Measurements from ENCODE around the gene CD247.

Gene CD247

GRCh38 chr1:167554028-167554779 lies 35.9 kb upstream of the CD247 start:
- no peak for TF ChIP-seq POLR2AphosphoS5 (IDR thresholded peaks at IDR 0.05; ENCODE audit: low read depth, low read length)
- no peak for TF ChIP-seq SPI1 (IDR thresholded peaks at IDR 0.05; ENCODE audit: low read depth, low read length)
- TF ChIP-seq POLR2A (IDR thresholded peaks at IDR 0.05; ENCODE audit: low read depth, low read length) = no peak
- no peak for TF ChIP-seq TAF1 (IDR thresholded peaks at IDR 0.05; ENCODE audit: low read depth, low read length)
- TF ChIP-seq POU2F2 (IDR thresholded peaks at IDR 0.05; ENCODE audit: low read depth, low read length) = no peak
- no peak for TF ChIP-seq PAX5 (IDR thresholded peaks at IDR 0.05; ENCODE audit: insufficient read depth, low read length, severe bottlenecking)
- DNase-seq (ENCODE audit: insufficient read length, low spot score) = no peak
- no peak for FAIRE-seq

- DNase-seq (ENCODE audit: insufficient read length, low spot score) = peak; percentile 91
- TF ChIP-seq POLR2AphosphoS5 (IDR thresholded peaks at IDR 0.05; ENCODE audit: low read depth, low read length) = peak; percentile 43; the same call in 1 of the 2 replicates
- TF ChIP-seq PAX5 (IDR thresholded peaks at IDR 0.05; ENCODE audit: insufficient read depth, low read length, severe bottlenecking) = no peak
- peak; percentile 65 for TF ChIP-seq TAF1 (IDR thresholded peaks at IDR 0.05; ENCODE audit: low read depth, low read length)
- no peak for TF ChIP-seq SPI1 (IDR thresholded peaks at IDR 0.05; ENCODE audit: low read depth, low read length)
- TF ChIP-seq POLR2A (IDR thresholded peaks at IDR 0.05; ENCODE audit: low read depth, low read length) = peak; percentile 63; the same call in 1 of the 2 replicates
- TF ChIP-seq POU2F2 (IDR thresholded peaks at IDR 0.05; ENCODE audit: low read depth, low read length) = no peak
- FAIRE-seq = peak; percentile 96
These were observed 35.1 kb upstream of the CD247 start, which contains the start of gene CREG1 for GRCh38 chr1:167553136-167554027. Gene CREG1, minus strand, starts transcription at chr1:167553762.

GRCh38 chr1:167551362-167551761 lies 33.0 kb upstream of the CD247 start:
- FAIRE-seq = no peak
- DNase-seq (ENCODE audit: insufficient read length, low spot score) = no peak

GRCh38 chr1:167548059-167548932 lies 30.0 kb upstream of the CD247 start:
- DNase-seq (ENCODE audit: insufficient read length, low spot score) = no peak
- FAIRE-seq = no peak
- TF ChIP-seq POU2F2 (IDR thresholded peaks at IDR 0.05; ENCODE audit: low read depth, low read length) = no peak
- TF ChIP-seq PAX5 (IDR thresholded peaks at IDR 0.05; ENCODE audit: insufficient read depth, low read length, severe bottlenecking) = no peak
- TF ChIP-seq TAF1 (IDR thresholded peaks at IDR 0.05; ENCODE audit: low read depth, low read length) = no peak
- TF ChIP-seq POLR2AphosphoS5 (IDR thresholded peaks at IDR 0.05; ENCODE audit: low read depth, low read length) = no peak
- TF ChIP-seq SPI1 (IDR thresholded peaks at IDR 0.05; ENCODE audit: low read depth, low read length) = no peak
- no peak for TF ChIP-seq POLR2A (IDR thresholded peaks at IDR 0.05; ENCODE audit: low read depth, low read length)

More at GRCh38 chr1:167551362-167551761, 33.0 kb upstream of the CD247 start:
- no peak for TF ChIP-seq PAX5 (IDR thresholded peaks at IDR 0.05; ENCODE audit: insufficient read depth, low read length, severe bottlenecking)
- no peak for TF ChIP-seq POLR2AphosphoS5 (IDR thresholded peaks at IDR 0.05; ENCODE audit: low read depth, low read length)
- no peak for TF ChIP-seq POLR2A (IDR thresholded peaks at IDR 0.05; ENCODE audit: low read depth, low read length)
- TF ChIP-seq POU2F2 (IDR thresholded peaks at IDR 0.05; ENCODE audit: low read depth, low read length) = no peak
- no peak for TF ChIP-seq TAF1 (IDR thresholded peaks at IDR 0.05; ENCODE audit: low read depth, low read length)
- TF ChIP-seq SPI1 (IDR thresholded peaks at IDR 0.05; ENCODE audit: low read depth, low read length) = no peak

- DNase-seq (ENCODE audit: insufficient read length, low spot score) (no peak), FAIRE-seq (no peak)
- no peak for TF ChIP-seq PAX5 (IDR thresholded peaks at IDR 0.05; ENCODE audit: insufficient read depth, low read length, severe bottlenecking)
- no peak for TF ChIP-seq POLR2A (IDR thresholded peaks at IDR 0.05; ENCODE audit: low read depth, low read length)
- TF ChIP-seq TAF1 (IDR thresholded peaks at IDR 0.05; ENCODE audit: low read depth, low read length) = no peak
- TF ChIP-seq POLR2AphosphoS5 (IDR thresholded peaks at IDR 0.05; ENCODE audit: low read depth, low read length) = no peak
- TF ChIP-seq POU2F2 (IDR thresholded peaks at IDR 0.05; ENCODE audit: low read depth, low read length) = no peak
- TF ChIP-seq SPI1 (IDR thresholded peaks at IDR 0.05; ENCODE audit: low read depth, low read length) = no peak
These were observed 28.6 kb upstream of the CD247 start for GRCh38 chr1:167546935-167547334.

- no peak for TF ChIP-seq SPI1 (IDR thresholded peaks at IDR 0.05; ENCODE audit: low read depth, low read length)
- no peak for TF ChIP-seq POLR2A (IDR thresholded peaks at IDR 0.05; ENCODE audit: low read depth, low read length)
- no peak for TF ChIP-seq TAF1 (IDR thresholded peaks at IDR 0.05; ENCODE audit: low read depth, low read length)
- TF ChIP-seq POLR2AphosphoS5 (IDR thresholded peaks at IDR 0.05; ENCODE audit: low read depth, low read length) = no peak
- TF ChIP-seq PAX5 (IDR thresholded peaks at IDR 0.05; ENCODE audit: insufficient read depth, low read length, severe bottlenecking) = no peak
- no peak for TF ChIP-seq POU2F2 (IDR thresholded peaks at IDR 0.05; ENCODE audit: low read depth, low read length)
- FAIRE-seq (no peak), DNase-seq (ENCODE audit: insufficient read length, low spot score) (no peak)
These were observed 27.0 kb upstream of the CD247 start for GRCh38 chr1:167545349-167545748.

GRCh38 chr1:167544447-167545093 lies 26.2 kb upstream of the CD247 start:
- no peak for TF ChIP-seq TAF1 (IDR thresholded peaks at IDR 0.05; ENCODE audit: low read depth, low read length)
- TF ChIP-seq PAX5 (IDR thresholded peaks at IDR 0.05; ENCODE audit: insufficient read depth, low read length, severe bottlenecking) = no peak
- TF ChIP-seq SPI1 (IDR thresholded peaks at IDR 0.05; ENCODE audit: low read depth, low read length) = no peak
- TF ChIP-seq POU2F2 (IDR thresholded peaks at IDR 0.05; ENCODE audit: low read depth, low read length) = no peak
- no peak for TF ChIP-seq POLR2AphosphoS5 (IDR thresholded peaks at IDR 0.05; ENCODE audit: low read depth, low read length)
- no peak for DNase-seq (ENCODE audit: insufficient read length, low spot score)
- peak; percentile 67 for FAIRE-seq

All from GM12891 (cell line).